Measurements from ENCODE around the gene FYB2.

GRCh38 chr1:56816909-56817308 lies 2.3 kb downstream of the FYB2 start:
- TF ChIP-seq CTCF (IDR thresholded peaks at IDR 0.05) = no peak
- TF ChIP-seq HES2 (IDR thresholded peaks at IDR 0.05) = no peak
- no peak for TF ChIP-seq EP300 (IDR thresholded peaks at IDR 0.05)
- TF ChIP-seq MAX (IDR thresholded peaks at IDR 0.05) = no peak
- TF ChIP-seq POLR2AphosphoS2 (conservative IDR thresholded peaks at IDR 0.05; ENCODE audit: low read length) = no peak
- TF ChIP-seq KDM5A (IDR thresholded peaks at IDR 0.05) = no peak
- no peak for TF ChIP-seq HDAC2 (IDR thresholded peaks at IDR 0.05)
- no peak for TF ChIP-seq PHF8 (IDR thresholded peaks at IDR 0.05; ENCODE audit: borderline replicate concordance, low read depth)
- TF ChIP-seq REST (IDR thresholded peaks at IDR 0.05) = no peak
- TF ChIP-seq ELK1 (IDR thresholded peaks at IDR 0.05; ENCODE audit: low read depth, low read length) = no peak
- TF ChIP-seq MAFK (IDR thresholded peaks at IDR 0.05; ENCODE audit: partially characterized antibody) = no peak
- no peak for TF ChIP-seq ZFP36 (IDR thresholded peaks at IDR 0.05; ENCODE audit: borderline replicate concordance, partially characterized antibody)
- TF ChIP-seq RCOR1 (IDR thresholded peaks at IDR 0.05; ENCODE audit: low read depth, low read length) = no peak
- TF ChIP-seq CEBPB (IDR thresholded peaks at IDR 0.05) = no peak

Measured in A549 (cell line).